Right lobe of liver (tissue), 6 donors: Measurements from ENCODE around the gene TENM4. TPM values are rescaled to one million over a fixed set of nuclear protein-coding genes. Genes with fewer than 3 reads are reported as not detected.
A peak's percentile ranks its signal among the peaks of the same experiment; 100 is the strongest.

Experiments
- ATAC-seq, 4 donors: fragments of 200-7000 bp; cut with Tn5 transposase; one replicate each; pipeline ENCODE4 v1.9.1; 2020; ENCODE audit warnings: mild to moderate bottlenecking in 4 of 4, moderate library complexity in 4 of 4
- DNase-seq, 3 donors: peaks; one replicate each; pipeline ENCODE4 v3.0.0-alpha.2; 2020
- H3K27ac ChIP-seq, 3 donors: fragments of 200-600 bp; one replicate each; pipeline ENCODE4 v1.8.0; 2022
- H3K27me3 ChIP-seq, 2 donors: fragments of 200-600 bp; one replicate each; pipeline ENCODE4 v1.8.0; 2022
- H3K36me3 ChIP-seq, 4 donors: fragments of 200-600 bp; sonication (generic) in 1 of 4; one replicate each; pipeline versions ENCODE4 v1.5.1 to v1.8.0; 2017 to 2022; ENCODE audit warnings: control low read depth in 1 of 4
- H3K4me1 ChIP-seq, 4 donors: fragments of 200-600 bp; sonication (generic) in 1 of 4; one replicate each; pipeline versions ENCODE4 v1.5.1 to v1.8.0; 2017 to 2022; ENCODE audit warnings: control low read depth in 1 of 4
- H3K4me3 ChIP-seq, 3 donors: fragments of 200-600 bp; one replicate each; pipeline ENCODE4 v1.8.0; 2022
- H3K9me3 ChIP-seq, 4 donors: fragments of 200-600 bp; sonication (generic) in 1 of 4; one replicate each; pipeline versions ENCODE4 v1.5.1 to v1.8.0; 2017 to 2022; ENCODE audit warnings: control low read depth in 1 of 4
- POLR2A ChIP-seq: fragments of 450-650 bp; IDR thresholded peaks from one replicate; pipeline ENCODE4 v1.6.1; 2017; ENCODE audit warnings: antibody characterized with exemption, mild to moderate bottlenecking
- WGBS: methylation state at CpG from one replicate; pipeline ENCODE4 v1.1.6; 2018; ENCODE audit warnings: low coverage, low lambda C conversion rate; ENCODE audit not compliant: insufficient coverage; ENCODE audit errors: missing lambda C conversion rate; 5-methylcytosine and 5-hydroxymethylcytosine counted together
- intact Hi-C, 2 donors: fragments of 100-400 bp; cut with DNase I; formaldehyde crosslinking; loops; one replicate each; pipeline versions ENCODE4 v1.11.2 to v1.14.1; 2022
- total RNA-seq, 6 experiments: library from RNA; depleted of rRNA in 2 of 6; stranded (reverse); fragments of >200 nt in 2 of 6; fragmentation: NEBNext Ultra II Directional in 3 of 6; extraction: Animal tissue kit (Norgen Biotek cat#: 25700) in 3 of 6; gene quantifications; one replicate each; pipeline versions ENCODE4 v1.1.0 to v1.2.4, GENCODE V29; 2016 to 2023
- TF ChIP-seq, protein P1 (sequence below), 4 donors: fragments of 200-600 bp in 3 of 4; fragments of 450-650 bp in 1 of 4; IDR thresholded peaks; one replicate each; pipeline versions ENCODE4 v1.5.1 to v1.8.0; 2016 to 2022; ENCODE audit warnings: antibody characterized with exemption in 4 of 4, mild to moderate bottlenecking in 2 of 4
- donor health status: DM: no; HTN: yes; CAD: no.
- donor health status: DM: no; HTN: no; CAD: no.
- donor health status: DM: no; HTN: no; CAD: no.
- donor health status: DM: no; HTN: yes; CAD: no.
- donor health status: DM: no; HTN: yes; CAD: no.

Gene TENM4
- total RNA-seq, 6 experiments from 2014 or later, result 0.04 to 0.58 (median 0.14) TPM; not detected in 2

DNA sequence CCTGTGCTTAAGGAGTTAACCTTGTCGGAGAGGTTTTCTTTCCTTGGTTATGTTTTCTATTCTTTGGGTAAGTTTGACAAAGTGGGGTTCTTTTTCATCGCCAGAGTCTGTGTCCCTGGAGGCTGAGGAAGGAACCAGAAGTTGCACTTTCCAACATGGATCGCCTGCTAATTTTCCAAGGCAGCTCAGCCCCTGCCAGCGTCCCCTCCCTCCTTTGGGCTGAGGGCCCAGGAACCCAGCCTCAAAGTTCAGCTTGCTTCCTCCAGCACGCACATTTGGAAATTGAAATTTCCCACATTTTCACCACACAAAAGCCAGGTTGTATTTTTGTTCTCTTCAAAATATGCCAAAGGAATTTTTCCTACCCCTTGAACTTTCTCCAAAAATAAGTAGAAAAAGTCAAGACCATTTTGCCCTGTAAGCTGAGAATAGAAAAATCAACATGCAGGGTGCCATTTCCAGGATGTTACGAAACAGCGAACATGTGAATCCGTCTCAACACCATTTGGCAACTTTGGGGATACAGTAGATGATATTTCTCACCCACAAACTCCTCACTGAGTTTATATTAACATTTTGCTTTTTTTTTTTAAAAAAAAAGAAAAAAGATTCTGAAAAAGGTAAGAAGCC is 343.5 kb downstream of the TENM4 start:
- no peak overlapping the region for H3K4me3 ChIP-seq
- ATAC-seq (no peak), DNase-seq (no peak)
- no peak overlapping the region for H3K27ac ChIP-seq
- no peaks in the 10 kb centered on the region for H3K4me1 ChIP-seq
- intact Hi-C loops, result loop anchor here in 1 of 2 donors (10.0 kb wide), 1 partner anchor 453 kb away; no protein-coding TSS in a partner anchor
- TF ChIP-seq, protein P1, sequence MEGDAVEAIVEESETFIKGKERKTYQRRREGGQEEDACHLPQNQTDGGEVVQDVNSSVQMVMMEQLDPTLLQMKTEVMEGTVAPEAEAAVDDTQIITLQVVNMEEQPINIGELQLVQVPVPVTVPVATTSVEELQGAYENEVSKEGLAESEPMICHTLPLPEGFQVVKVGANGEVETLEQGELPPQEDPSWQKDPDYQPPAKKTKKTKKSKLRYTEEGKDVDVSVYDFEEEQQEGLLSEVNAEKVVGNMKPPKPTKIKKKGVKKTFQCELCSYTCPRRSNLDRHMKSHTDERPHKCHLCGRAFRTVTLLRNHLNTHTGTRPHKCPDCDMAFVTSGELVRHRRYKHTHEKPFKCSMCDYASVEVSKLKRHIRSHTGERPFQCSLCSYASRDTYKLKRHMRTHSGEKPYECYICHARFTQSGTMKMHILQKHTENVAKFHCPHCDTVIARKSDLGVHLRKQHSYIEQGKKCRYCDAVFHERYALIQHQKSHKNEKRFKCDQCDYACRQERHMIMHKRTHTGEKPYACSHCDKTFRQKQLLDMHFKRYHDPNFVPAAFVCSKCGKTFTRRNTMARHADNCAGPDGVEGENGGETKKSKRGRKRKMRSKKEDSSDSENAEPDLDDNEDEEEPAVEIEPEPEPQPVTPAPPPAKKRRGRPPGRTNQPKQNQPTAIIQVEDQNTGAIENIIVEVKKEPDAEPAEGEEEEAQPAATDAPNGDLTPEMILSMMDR (IDR thresholded peaks at IDR 0.05), result no peak
- no peak for TF ChIP-seq POLR2A
- no peaks in the 10 kb centered on the region for H3K27me3 ChIP-seq
- WGBS, result 55% methylated on average over 8 of the region's 8 CpGs
- no peaks in the 10 kb centered on the region for H3K36me3 ChIP-seq
- no peaks in the 10 kb centered on the region for H3K9me3 ChIP-seq

DNA sequence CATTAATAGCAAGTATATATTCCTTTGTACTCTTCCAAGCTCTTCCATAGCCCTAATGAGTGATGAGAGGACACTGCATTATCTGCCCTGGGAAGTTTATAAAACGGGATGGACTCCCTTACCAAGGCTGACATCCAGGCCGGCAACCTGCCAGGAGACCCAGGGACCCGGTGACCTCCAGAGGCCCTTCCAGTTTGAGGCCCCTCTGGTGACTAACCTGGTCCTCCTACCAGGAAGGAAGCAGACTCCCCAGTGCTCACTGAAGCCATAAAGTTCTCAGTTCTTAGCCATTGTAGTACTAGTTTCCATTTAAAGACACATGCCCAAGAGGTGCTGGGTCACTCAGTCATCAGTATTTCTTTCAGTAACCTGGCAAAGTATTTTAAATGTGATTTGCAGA is 345.4 kb downstream of the TENM4 start:
- ATAC-seq (no peak), DNase-seq (no peak)
- H3K4me1 ChIP-seq, result no peaks in the 10 kb centered on the region
- intact Hi-C loops, result loop anchor here in 1 of 2 donors (10.0 kb wide), 1 partner anchor 451 kb away; no protein-coding TSS in a partner anchor
- H3K27me3 ChIP-seq, result no peaks in the 10 kb centered on the region
- H3K27ac ChIP-seq, result no peak overlapping the region
- WGBS, result 8% methylated on average over 1 of the region's 3 CpGs
- no peak for TF ChIP-seq POLR2A
- TF ChIP-seq, protein P1 (IDR thresholded peaks at IDR 0.05), result no peak
- H3K9me3 ChIP-seq, result no peaks in the 10 kb centered on the region
- H3K36me3 ChIP-seq, result no peaks in the 10 kb centered on the region
- H3K4me3 ChIP-seq, result no peak overlapping the region

DNA sequence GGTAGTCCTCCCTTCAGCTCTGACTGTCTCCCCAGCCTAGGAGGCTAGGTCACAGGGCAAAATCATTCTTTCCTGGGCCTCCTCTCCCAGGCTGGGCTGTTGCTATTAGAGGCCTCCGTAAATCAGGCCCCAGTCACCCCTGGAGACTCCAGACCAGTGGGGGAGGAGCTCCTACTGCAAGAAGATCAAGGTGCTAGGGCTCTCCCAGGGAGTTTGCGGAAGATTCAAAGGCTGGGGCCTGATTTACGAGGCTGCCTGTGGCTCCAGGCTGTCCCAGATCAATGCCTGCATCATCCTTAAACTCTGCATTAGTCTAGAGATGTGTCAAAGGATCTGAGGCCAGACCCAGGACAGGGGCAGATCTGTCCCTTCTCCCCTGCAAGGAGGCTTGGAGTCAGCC is 346.2 kb downstream of the TENM4 start:
- Histone ChIP-seq H3K4me3 (no peak overlapping the region), H3K9me3 (no peaks in the 10 kb centered on the region), H3K36me3 (no peaks in the 10 kb centered on the region), H3K27me3 (no peaks in the 10 kb centered on the region), H3K4me1 (no peaks in the 10 kb centered on the region), H3K27ac (no peak overlapping the region)
- WGBS, result no CpG with 5 or more reads among the region's 3 CpGs
- TF ChIP-seq, protein P1 (IDR thresholded peaks at IDR 0.05), result no peak
- no peak for TF ChIP-seq POLR2A
- intact Hi-C loops, result loop anchor here in 1 of 2 donors (10.0 kb wide), 1 partner anchor 450 kb away; no protein-coding TSS in a partner anchor
- ATAC-seq (no peak), DNase-seq (no peak)

DNA sequence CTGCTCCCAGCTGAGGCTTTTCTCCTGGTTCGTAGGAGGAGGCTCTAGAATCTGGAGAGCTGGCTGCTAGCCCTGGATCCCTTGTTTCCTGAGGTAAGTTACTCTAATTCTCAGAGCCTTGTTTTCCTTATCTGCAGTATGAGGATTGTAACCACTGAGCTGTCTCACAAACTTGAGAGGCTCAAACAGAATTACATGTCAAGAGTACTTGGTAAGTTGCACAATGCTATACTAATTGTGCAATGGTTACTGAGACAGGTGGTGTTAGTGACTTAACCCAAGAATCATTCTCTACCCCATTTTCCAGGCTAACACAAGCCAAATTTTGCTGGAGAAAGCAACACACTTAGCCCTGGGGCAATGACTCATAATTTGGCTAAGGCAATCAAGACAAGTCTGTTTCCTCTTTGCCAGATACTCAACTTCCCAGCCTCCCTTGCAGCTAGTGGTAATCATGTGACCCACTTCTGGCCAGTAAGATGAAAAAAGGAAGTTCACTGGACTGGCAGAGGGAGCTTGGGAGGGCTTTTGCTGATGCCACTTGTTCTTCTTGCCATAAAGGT is 348.0 kb downstream of the TENM4 start:
- H3K4me1 ChIP-seq, result no peaks in the 10 kb centered on the region
- intact Hi-C loops, result loop anchor here in 1 of 2 donors (10.0 kb wide), 1 partner anchor 448 kb away; no protein-coding TSS in a partner anchor
- ATAC-seq (peak in 1 of 4 donors; percentile 18), DNase-seq (no peak)
- H3K27ac ChIP-seq, result no peak overlapping the region
- TF ChIP-seq, protein P1 (IDR thresholded peaks at IDR 0.05), result no peak
- TF ChIP-seq POLR2A, result no peak
- H3K36me3 ChIP-seq, result no peaks in the 10 kb centered on the region
- no peaks in the 10 kb centered on the region for H3K9me3 ChIP-seq
- no peak overlapping the region for H3K4me3 ChIP-seq
- H3K27me3 ChIP-seq, result no peaks in the 10 kb centered on the region
- WGBS, result 55% methylated on average over 1 of the region's 1 CpG
